GM04504 (cell line): Measurements from ENCODE around the gene INTS14.
A peak's percentile ranks its signal among the peaks of the same experiment; 100 is the strongest.

Source experiments
- DNase-seq: peaks from one replicate; pipeline ENCODE4 v3.0.0-alpha.2; 2012; ENCODE audit warnings: low read depth

Gene INTS14

DNA sequence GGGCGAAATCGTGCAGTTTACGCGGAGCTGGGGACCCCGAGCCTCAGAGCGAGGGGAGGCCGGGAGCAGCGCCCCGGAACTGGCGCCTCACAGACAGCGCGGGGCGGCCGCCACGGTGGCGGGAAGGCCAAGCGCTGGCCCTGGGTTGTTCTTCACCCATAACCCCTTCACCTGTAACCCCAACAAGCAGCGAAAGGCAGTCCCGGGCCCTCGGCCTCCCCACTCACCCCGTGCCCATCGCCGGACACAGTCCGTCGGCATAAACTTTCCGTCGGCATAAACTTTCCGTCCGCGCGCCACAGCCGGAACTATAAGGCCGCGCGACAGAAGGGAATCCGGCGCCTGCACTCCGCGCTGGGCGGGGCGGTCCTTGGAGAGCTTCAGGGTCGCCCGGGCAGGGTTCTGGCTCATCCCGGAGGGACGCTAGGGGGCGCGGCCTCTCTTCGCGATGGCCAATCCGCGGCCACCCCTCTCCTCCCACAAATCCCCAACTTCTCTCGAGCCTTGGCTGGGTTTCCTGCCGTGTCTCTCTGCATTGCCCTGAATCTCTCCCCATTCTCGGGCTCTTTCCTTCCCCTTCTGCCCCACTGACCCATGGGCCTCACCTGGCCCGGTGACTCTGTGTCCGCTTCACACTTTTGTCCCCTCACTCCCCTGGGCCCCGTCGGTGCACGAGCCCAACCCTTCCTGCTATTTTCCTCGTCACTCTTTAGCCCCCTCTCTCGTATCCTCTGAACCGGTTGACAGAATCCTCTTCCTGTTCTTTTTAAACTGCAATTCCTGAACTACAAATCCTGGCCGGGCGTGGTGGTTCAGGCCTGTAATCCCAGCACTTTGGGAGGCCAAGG, at the start of gene INTS14:
Gene INTS14, minus strand, starts transcription at position 261 of the 848 bp plus-strand sequence. CDS start 3,751 bp downstream, outside the sequence.
- peak; percentile 91 for DNase-seq

DNA sequence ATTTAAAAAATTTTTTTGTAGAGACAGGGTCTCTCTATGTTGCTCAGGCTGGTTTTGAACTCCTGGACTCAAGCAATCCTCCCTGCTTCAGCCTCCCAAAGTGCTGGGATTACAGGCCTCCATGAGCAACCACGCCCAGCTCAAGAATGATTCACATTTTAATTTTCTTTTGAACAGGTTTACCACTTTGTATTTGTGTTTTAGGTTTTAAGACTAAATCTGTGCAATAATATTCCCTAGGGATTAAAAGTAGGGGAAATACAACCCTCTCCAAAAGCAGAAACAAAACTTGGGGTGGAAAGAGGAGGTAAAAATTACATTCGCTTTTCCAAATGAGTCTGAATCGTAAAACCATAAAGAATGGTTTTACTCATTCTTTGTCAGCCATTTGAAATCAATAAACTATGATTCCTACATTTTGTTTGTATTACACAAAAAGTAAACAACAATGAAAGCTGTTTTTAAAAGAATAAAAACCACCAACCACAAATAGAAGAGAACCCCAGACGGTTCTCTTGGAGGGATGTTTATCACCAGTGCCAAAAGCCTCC, 48.6 kb upstream of the INTS14 start:
- DNase-seq, result no peak

DNA sequence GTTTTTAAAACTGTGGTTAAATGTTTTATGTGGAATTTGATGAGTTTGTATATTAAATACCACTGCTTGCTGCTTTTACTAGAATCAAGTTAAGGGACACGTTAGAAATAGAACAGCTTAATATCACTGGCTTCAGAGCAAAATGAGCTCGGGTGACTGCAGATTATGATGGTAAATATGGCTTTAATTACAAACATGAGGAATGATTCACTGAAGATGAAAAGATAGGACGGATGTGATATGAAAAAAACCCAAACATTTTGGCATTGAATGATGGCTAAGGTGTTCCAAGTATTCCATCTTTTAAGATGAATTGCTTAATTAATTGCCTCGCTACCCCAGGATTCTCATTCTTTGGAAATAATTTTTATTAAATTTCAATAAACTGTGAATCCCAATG, 44.5 kb upstream of the INTS14 start:
- DNase-seq, result no peak

DNA sequence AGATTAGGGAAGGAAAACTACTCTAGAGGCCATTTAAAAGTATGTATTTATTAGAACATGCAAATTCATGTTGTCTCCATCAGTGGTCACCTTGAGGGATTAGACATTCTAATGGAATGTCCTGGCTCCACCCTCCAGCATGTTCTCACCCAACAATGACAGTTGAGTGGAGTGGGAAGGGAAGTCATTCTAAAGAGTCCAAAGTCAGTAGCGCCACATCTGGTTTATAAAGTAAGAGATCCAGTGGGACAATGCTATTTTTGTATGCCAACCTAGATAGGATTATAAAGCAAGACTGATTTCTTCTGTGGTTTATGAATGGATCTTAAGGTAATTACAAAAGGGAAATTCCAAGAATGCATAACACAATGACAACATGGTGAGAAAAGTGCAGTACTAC, 44.1 kb upstream of the INTS14 start:
- no peak for DNase-seq

GRCh38 chr15:65653801-65654521, 43.0 kb upstream of the INTS14 start:
- DNase-seq, result no peak

- no peak for DNase-seq
Measured at GRCh38 chr15:65653341-65653740, 42.4 kb upstream of the INTS14 start.

GRCh38 chr15:65651831-65652749, 41.2 kb upstream of the INTS14 start:
- DNase-seq, result no peak

DNA sequence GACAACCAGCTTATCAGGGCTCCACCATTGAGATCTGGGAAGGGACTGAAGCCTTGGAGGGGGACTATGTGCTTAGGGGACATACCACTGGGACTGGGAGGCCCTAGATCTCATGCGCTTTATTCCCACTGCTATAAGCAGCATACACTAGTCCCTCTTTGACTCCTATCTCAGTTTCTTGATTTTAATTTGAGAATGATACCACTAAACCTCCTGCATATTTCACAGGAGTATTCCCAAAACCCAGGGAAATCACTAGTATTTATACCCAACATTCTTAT, 40.1 kb upstream of the INTS14 start:
- DNase-seq, result no peak

DNA sequence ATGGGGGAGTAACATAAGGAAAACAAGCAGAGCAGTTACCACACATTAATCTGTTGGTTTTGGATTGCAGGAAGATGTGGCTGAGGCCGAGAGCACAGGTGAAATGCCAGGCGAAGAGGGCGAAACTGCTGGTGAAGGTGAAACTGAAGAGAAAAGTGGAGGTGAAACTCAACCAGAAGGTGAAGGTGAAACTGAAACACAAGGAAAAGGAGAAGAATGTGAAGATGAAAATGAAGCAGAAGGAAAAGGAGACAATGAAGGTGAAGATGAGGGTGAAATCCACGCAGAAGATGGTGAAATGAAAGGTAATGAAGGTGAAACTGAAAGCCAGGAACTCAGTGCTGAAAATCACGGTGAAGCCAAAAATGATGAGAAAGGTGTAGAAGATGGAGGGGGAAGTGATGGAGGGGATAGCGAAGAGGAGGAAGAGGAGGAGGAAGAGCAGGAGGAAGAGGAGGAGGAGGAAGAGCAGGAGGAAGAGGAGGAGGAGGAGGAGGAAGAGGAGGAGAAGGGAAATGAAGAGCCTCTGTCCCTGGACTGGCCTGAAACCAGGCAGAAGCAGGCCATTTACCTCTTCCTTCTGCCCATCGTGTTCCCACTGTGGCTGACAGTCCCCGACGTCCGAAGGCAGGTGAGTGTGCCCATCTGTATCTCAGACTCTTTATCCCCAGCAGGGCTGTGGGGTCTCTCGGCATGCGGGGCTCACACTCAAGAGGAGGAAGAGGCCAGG, 39.5 kb upstream of the INTS14 start:
- no peak for DNase-seq

GRCh38 chr15:65646486-65646885, 35.6 kb upstream of the INTS14 start:
- no peak for DNase-seq

DNA sequence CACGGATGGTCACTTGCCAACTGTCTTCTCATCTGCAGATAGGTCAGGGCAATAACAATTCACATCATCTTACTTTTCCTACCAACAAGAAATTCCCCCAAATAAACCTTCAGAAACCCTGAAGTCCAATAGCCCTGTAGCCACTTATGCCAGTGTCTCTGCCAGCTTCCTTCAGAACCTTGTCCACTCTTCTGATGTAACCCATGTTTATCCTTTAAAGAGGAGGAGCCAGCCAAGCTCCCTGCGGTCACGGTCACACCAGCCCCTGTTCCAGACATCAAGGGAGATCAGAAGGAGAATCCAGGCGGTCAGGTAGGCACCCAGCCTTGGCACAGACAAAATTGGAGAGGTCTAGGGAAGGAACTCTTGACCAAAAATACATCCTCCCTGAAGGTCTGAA, 34.5 kb upstream of the INTS14 start:
- no peak for DNase-seq

DNA sequence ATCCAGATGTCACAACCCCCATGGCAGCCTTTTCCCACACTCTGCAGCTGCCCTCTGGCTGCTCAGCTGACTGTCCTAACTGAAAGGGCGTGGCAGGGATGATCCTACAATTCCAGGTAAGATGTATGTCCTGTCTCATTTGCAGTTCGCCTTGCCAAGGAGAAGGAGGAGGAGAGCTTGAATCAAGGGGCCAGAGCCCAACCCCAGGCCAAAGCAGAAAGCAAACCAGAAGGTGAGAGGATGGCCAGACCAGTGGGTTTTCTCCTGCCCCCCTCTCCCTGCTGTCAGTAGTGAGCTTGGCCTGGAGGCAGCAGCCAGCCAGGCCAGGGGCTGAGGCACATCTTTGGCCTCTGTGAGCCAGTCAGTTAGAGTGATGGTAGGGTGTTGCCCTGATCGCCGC, 33.4 kb upstream of the INTS14 start:
- DNase-seq, result no peak

DNA sequence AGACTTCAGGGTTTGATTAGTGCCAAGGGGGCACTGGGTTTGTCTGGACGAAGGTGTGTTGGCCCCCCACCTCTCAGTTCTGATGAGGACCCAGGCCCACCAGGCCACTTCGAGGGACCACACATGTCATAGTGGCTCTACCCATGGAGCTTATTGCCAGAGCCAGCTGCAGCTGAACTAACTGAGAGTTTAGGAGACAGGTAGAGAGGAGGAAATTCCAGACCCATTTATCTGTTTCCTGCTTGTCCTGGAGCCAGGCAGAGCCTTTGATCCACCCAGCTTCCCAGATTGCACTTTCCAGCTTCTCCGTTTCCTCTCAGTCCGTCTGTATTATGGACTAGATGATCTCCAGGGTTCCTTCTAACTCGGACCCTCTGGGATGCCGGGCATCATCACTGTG, 31.7 kb upstream of the INTS14 start:
- no peak for DNase-seq

- no peak for DNase-seq
Measured at GRCh38 chr15:65641768-65642475, 31.0 kb upstream of the INTS14 start.

DNA sequence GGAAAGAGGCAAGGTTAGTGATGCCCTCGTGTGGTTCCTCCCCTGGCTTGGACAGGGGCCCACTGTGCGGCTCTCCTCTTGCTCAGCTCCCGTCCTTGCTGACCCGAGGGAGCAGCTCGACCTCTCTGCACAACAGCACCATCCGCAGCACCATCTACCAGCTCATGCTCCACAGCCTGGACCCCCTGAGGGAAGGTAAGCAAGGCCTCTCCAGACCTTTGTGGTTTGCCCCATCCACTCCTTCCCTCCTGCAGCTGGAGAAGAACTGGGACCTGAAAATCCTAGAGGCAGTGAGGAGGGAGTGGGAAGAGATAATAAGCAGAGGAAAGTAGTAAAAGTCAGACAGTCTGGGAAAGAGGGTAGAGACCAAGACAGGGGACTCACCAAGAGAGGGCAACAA, 28.6 kb upstream of the INTS14 start:
- no peak for DNase-seq

DNA sequence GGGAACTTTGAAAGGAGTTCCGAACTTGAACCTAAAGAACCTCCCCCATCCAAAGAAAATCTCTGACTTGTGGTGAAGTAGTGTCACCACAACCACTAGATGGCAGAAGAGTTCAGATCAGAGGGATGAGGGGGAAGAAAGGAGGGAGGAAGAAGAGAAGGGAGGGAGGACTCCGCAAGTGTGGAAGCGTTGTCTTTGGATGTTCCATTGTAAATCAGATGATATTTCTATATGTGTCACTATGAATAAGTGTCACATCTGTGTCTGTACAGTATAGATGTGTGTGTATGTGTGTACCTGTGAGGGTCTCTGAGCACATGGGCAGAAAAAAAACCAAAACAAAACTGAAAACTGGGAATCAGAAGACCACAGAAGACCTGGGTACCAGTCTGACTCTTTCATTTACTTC, 27.8 kb upstream of the INTS14 start:
- DNase-seq, result peak; percentile 63

DNA sequence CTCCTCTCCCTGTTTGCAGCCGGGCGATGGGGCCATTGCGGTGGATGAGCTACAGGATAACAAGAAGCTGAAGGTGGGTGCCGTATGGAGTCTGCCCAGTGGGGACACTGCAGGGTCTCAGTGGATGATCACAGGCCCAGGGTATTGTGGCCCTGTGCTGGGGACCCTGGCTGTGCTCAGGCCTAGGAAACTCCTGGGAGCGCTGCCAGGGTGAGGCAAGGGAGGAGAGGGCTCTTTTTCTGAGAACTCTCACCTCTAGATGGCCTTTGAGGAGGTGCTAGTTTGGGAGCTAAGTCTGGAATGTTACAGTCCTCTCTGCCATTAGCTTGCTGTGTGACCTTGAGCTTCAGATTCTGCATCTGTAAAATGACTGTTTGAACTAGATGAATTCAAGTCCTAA, 27.2 kb upstream of the INTS14 start:
- DNase-seq, result no peak

DNA sequence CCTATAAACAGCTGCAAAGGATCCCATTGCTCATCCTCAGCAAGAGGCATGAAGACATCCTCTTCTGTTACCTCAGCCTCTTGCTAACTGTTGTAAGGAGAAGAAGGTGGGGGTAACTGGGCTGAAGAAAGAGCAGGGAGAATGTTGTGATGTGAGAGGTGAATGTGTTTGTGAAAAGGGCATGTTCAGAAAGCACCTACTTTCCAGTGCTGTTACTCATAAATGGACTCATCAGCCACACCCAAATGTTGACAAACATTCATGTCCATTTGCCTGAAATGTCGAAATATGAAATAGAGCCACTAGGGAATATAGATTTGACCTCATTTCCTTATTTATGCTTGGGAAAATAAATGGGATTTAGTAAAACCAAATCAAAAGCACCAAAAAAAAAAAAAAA, 23.4 kb upstream of the INTS14 start:
- no peak for DNase-seq

- DNase-seq, result no peak
Measured at GRCh38 chr15:65633752-65634151, 22.8 kb upstream of the INTS14 start.

DNA sequence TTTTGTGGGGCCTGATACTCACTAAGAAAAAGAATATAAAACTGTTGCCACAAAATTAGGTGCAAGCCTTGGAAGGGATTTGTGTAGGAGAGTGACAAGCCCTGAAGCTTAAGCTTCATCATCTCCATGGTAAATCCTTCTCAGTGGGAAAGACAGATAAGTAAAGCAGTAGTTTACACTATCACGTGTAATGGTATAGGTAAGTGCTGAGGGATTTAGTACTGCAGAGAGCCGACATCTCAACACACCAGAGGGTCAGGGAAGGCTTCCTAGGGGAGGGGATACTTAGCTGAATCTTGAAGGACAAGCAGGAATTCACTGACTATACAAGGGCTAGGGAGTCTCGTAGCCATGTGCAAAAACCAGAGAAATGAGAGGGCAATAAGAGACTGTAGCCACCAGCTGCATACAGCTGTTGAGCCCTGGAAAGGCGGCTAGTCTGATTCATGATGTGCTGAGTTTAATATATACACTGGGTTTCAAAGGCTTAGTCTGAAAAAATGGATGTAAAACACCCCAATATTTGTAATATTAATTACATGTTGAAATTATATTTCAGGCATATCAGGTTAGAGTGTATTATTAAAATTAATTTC, 21.9 kb upstream of the INTS14 start:
- no peak for DNase-seq

- no peak for DNase-seq
Measured at GRCh38 chr15:65631503-65631902, 20.6 kb upstream of the INTS14 start.
